ENCODE measurements around the gene UBE2Z.
"Not testable (repeated sequence)": the region's sequence is repeated elsewhere in the genome, so short reads cannot be mapped to it uniquely, and the experiment has no call there.

The UBE2Z gene

GRCh38 chr17:48905987-48906515 is 2.2 kb upstream of the UBE2Z start:
- DNase-seq: no peak

DNA sequence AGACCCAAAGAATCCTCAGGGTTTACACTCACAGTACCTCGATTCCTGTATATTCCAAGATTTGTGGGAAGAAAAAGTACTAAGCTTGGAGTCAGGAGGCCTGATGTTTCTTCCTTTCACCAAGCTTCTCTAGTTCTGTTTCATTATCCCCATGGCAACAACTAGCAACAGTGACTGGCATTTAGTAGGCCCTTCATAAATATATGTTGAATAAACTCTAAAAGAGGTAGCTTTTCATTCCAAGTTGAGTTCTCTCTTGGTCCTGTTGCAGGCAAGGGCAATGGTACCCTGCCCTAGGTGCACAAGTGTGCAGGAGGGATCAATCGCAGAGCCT is 527 bp upstream of the UBE2Z start:
- DNase-seq: peak; percentile 42

GRCh38 chr17:48908853-48909394 is 717 bp downstream of the UBE2Z start:
- peak; percentile 79 for DNase-seq

GRCh38 chr17:48909783-48910182 is 1.6 kb downstream of the UBE2Z start:
- DNase-seq: no peak

DNA sequence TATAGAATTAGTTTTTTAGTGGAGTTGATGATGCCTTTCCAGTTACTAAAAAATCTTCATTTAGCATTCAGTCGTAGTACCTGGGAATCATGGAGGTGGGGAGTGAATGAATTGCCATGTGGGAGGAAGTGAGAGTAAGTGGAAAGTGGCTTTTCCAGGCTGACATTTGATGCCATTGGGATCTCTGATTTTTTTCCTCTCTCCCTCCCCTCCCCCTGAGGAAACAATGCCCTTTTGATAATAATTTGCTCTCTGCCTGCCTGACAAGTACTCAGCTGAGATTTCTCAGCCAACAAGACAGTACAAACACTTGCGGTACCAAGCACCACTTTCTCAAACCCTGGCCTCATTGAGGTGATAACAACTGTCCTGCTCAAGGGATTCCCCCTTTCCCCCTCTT is 2.2 kb downstream of the UBE2Z start:
- no peak for DNase-seq

DNA sequence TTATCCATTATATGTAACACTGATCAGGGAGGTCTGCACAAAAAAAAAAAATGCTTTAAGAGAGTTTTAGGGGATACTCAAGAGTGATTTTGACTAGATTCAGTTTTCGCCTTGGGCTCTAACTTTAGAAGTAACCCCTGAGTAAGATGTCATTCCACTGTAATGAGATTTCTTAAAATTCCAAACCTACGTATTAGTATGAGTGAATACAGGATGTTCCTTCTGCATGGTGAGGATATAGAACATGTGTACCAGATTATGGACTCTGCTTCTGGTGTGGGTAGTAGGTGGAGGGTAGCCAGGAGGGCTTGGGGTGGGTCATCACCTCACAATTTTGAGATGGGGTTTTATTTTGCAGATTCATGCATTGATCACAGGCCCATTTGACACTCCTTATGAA is 4.3 kb downstream of the UBE2Z start:
- DNase-seq: no peak

DNA sequence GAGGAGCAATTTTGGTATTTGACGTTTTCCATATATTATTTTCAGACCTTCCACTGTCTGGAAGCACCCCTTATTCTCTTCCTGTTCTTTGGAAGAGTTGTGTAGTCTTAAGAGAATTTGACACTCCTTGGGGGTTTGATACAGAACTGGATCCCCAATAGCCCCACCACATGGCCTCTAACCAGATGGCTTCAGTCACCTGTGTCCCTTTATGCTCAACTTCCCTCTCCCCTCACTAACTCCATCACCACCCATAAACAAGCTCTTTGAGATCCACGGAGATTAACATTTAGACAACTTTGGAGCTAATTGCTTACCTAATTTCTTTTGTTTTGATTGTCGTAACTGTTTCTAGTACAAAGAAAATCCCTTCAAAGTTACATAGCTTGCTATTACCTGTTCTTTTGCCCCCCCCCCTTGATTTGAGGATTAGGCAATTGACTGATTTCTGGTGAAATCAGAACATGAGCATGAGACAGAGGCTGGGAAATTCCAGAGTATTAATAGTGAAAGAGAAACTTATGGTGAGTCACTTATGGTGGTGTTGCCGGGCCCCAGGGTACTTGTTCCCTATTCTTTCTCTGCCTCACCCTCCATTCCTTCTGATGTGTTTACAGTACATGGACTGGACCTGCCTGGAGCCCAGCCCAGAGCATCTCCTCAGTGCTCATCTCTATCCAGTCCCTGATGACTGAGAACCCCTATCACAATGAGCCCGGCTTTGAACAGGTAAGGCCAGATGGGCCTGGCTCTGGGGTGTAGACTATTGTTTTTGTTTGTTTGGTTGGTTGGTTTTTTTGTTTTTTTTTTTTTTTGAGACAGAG is 7.5 kb downstream of the UBE2Z start:
- DNase-seq: no peak

DNA sequence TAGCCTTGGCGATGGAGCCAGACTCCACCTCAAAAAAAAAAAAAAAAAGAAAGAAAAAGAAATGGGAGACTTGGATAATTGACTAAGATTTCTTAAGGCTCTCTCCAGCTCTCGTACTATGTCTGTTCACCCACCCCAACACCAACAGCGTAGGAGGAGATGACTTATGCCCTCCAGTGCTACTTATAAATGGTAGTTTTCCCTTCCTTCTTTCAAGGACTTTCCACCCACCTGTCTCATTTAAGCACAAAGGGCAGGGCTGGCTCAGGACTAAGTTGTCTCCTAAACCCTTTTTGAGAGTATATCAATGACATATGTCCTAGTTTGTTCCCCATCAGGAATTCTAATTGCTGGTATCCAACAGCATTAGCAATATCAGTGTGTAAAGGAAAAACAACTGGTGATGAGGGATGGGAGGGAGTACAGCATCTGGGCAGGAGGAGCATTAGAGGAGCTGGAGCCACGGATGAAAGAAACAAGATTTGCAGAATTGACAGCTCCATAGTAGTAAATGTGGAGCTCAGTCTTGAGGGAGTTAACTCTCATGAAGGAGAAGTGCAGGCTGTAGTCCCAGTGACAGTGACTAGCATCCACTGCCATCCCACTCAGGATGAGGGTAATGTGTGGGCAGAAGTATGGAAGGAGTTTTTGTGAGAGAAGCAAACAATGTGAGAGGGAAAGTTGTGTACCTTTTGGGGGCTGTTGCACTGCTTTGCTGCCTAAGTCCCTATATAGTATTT is 17.2 kb downstream of the UBE2Z start:
- DNase-seq: no peak

DNA sequence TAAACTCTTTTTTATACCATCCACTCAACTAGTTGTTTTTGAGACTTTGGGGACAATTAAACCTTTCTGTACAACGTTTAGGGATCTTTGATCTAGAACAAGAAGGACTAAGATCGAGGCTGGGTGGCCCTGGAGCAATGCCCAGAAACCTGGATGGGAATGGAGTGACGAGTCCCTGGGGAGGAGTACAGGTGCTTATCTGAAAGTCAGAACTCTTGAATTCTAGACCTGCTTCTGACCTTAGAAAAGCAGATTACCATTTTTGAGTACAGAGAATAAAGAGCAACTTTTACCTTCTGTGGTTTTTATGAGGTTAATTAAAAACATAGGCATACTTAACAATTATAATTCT is 17.8 kb downstream of the UBE2Z start:
- no peak for DNase-seq

- no peak for DNase-seq
These were observed 20.0 kb downstream of the UBE2Z start for GRCh38 chr17:48927978-48928745.

GRCh38 chr17:48928876-48929811 is 20.9 kb downstream of the UBE2Z start:
- DNase-seq: no peak

DNA sequence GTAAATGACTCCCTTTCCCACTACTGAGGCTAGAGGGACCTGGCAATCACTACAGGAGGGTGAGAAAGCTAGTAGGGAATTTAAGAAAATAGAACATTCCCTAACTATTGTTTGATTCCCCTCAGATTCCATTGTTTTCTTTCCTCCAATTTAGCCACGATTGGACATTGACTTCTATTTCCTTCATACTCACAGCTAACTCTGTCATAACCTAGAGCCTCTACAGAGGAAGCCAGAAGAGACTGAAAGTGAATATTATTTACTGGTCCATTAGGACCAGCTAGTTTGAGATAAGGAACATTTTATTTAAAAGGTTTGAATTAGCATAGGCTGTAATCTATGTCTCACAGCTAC is 21.6 kb downstream of the UBE2Z start:
- no peak for DNase-seq

- DNase-seq: no peak
These were observed 22.2 kb downstream of the UBE2Z start for GRCh38 chr17:48930435-48930873.

DNA sequence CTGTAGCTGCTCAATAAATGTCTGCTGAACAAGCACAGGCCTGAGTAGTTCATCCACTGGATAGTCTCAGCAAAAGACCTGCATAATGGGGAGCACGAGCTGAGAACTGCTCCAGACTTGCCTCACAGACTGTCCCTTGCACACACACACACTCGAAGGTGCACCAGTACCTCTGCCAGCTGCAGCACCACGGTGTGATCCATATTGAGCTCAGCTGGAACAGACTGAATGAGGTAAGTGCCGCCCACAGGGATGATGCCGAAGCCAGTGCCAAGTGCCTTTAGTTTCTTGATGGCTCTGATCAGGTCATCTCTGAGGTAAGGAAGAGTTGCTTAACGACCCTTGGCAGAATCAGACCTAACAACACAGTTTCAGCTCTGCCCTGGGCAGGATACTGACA is 24.8 kb downstream of the UBE2Z start:
- DNase-seq: no peak

DNA sequence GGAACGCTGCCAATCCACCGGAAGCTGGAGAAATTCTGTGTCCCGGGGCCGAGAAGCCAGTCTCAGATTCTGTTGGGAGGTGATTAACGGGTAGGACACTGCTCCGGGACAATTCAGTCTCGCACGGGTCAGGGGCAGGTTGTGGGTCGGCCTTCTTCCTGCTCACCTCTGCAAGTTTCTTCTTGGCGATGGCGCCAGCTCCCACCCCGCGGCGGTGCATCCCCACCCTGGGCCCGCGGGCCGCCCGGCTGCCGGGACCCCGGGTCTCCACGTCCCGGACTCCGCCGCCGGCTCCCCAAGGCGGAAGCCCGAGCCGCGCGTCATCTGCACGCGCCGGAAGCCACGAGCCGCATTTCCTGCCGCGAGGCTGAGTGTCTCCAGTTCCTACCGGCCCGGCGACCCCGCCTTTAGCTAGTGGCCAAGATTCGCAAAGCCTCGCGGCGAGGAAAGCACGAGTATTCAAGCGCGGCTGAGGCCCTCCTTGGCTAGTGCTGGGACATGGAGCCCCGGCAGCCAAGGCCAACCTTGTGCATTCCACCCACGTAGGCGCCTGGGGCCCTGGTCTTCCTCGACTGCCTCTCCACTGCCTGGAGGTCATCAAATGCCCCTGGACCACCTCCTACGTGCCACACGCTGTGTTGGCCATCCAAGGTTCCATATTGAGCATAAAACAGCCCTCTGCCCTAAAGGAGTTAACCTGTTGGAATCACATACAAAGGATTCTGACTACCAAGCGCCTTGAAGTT is 36.5 kb downstream of the UBE2Z start, which contains the start of gene SNF8:
Gene SNF8 (minus strand): TSS at position 328 of the 746 bp plus-strand sequence. CDS start 108 bp downstream, at position 220.
- peak; percentile 71 for DNase-seq

- DNase-seq: not testable (repeated sequence)
These were observed 37.0 kb downstream of the UBE2Z start for GRCh38 chr17:48945261-48945651.

DNA sequence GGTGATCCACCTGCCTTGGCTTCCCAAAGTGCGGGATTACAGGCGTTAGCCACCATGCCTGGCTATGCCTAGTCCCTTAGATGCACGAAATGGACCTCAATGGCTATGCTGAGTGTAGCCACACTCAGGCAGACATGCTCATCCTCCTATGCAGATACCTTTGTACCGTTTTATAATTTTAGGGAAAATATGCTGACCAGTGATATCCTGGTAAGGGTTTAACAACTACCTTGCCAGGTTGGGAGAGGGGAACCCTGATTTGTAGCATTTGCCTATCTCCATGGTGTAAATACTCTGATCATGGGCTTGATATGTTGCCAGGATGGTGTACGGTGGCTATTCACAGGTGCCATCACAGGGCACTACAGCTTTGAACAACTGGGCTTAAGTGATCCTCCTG is 43.4 kb downstream of the UBE2Z start:
- DNase-seq: no peak

GRCh38 chr17:48952904-48953303 is 44.7 kb downstream of the UBE2Z start:
- no peak for DNase-seq

GRCh38 chr17:48954300-48954755 is 46.1 kb downstream of the UBE2Z start:
- no peak for DNase-seq

DNA sequence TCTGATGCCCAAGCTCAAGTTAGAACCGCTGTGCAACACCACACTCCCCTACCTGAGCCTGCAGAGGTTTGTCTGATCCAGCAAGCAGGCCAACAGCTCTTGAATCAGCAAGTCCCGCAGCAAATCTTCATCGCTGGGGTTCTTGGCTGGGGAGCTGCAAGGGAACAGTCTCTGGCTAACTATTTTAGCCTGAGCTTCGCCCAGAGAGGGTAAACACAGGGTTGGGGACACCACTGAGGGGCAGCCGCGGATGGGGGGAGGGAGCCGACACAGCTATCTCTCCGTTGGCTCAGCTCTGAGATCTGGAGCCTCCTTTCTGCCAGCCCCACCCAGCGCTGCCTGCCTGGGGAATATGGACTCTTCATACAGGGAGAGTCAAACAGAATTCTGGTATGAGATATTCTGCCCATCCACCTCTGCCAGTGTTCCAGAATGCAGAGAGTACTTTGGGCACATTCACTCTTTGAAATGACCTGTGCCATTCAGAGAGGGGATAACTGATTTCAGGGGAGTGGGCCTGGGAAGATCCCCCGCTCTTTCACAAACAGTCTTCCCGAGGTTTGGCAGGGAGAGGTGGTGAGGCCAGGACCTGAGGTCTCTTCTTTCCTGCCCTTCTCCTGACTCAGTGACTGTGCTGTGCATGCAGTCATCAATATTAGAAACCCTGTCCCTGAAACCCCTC is 52.8 kb downstream of the UBE2Z start:
- DNase-seq: no peak
